Coronary artery (tissue), 2 donors: ENCODE measurements around the gene NPL.

ENCODE experiments used
- DNase-seq: peaks from one replicate; pipeline ENCODE4 v3.0.0-alpha.2; 2017; ENCODE audit warnings: low spot score
- H3K27ac ChIP-seq, 2 donors: fragments of 200-600 bp; sonication (generic); one replicate each; pipeline ENCODE4 v1.5.1; 2016 to 2019
- H3K4me3 ChIP-seq: fragments of 200-600 bp; sonication (generic); 2 replicates; pipeline ENCODE4 v1.5.1; 2016; ENCODE audit warnings: mild to moderate bottlenecking, moderate library complexity
- CTCF ChIP-seq: fragments of 200-600 bp; sonication (generic); IDR thresholded peaks from one replicate; pipeline ENCODE4 v1.5.1; 2019; ENCODE audit warnings: antibody characterized with exemption

The NPL gene

GRCh38 chr1:182778862-182779261 lies 10.7 kb upstream of the NPL start:
- DNase-seq, result no peak
- TF ChIP-seq CTCF, result no peak
- no peak overlapping the region for H3K4me3 ChIP-seq
- no peak overlapping the region for H3K27ac ChIP-seq

- Histone ChIP-seq H3K27ac (no peak overlapping the region), H3K4me3 (no peak overlapping the region)
- TF ChIP-seq CTCF, result no peak
- DNase-seq, result no peak
Observed at GRCh38 chr1:182779530-182779929, 10.0 kb upstream of the NPL start.

- DNase-seq, result peak; percentile 78
- Histone ChIP-seq H3K4me3 (no peak overlapping the region), H3K27ac (no peak overlapping the region)
- TF ChIP-seq CTCF, result peak; percentile 43
Observed at GRCh38 chr1:182781841-182782586, 7.6 kb upstream of the NPL start.

GRCh38 chr1:182782587-182782913 lies 7.0 kb upstream of the NPL start:
- DNase-seq, result no peak
- H3K27ac ChIP-seq, result no peak overlapping the region
- no peak for TF ChIP-seq CTCF
- no peak overlapping the region for H3K4me3 ChIP-seq

GRCh38 chr1:182783068-182783467 lies 6.5 kb upstream of the NPL start:
- DNase-seq, result no peak
- no peak for TF ChIP-seq CTCF
- no peak overlapping the region for H3K4me3 ChIP-seq
- H3K27ac ChIP-seq, result no peak overlapping the region

- DNase-seq, result no peak
- peak; percentile 69 for TF ChIP-seq CTCF
- Histone ChIP-seq H3K4me3 (no peak overlapping the region), H3K27ac (no peak overlapping the region)
Observed at GRCh38 chr1:182784556-182785171, 4.9 kb upstream of the NPL start.

GRCh38 chr1:182785181-182785580 lies 4.4 kb upstream of the NPL start:
- TF ChIP-seq CTCF, result no peak
- DNase-seq, result no peak
- H3K27ac ChIP-seq, result no peak overlapping the region
- H3K4me3 ChIP-seq, result no peak overlapping the region
